ENCODE measurements around the gene SANBR. TPM values are rescaled to one million over a fixed set of nuclear protein-coding genes. Genes with fewer than 3 reads are reported as not detected.

The SANBR gene
- total and polyA plus RNA-seq, 2 of the 13 experiments (the other 11 are each of a cell fraction or from before 2014, with no cell fraction given) = 9.8 to 20.9 TPM

- TF ChIP-seq FOXP1 (IDR thresholded peaks at IDR 0.05) (no peak), FOXP1 (CRISPR knock-in tag; IDR thresholded peaks at IDR 0.05) (peak; percentile 45; the same call in 1 of the 2 replicates), IKZF4 (CRISPR knock-in tag; IDR thresholded peaks at IDR 0.05; ENCODE audit: borderline replicate concordance, low read depth, not compliant biosample characterization) (no peak), JARID2 (CRISPR knock-in tag; IDR thresholded peaks at IDR 0.05; ENCODE audit: insufficient replicate concordance) (no peak), PCBP1 (IDR thresholded peaks at IDR 0.05; ENCODE audit: borderline replicate concordance, low read depth, low read length) (no peak), KAT7 (CRISPR knock-in tag; IDR thresholded peaks at IDR 0.05; ENCODE audit: borderline replicate concordance) (peak; percentile 93), FOXP4 (CRISPR knock-in tag; IDR thresholded peaks at IDR 0.05) (no peak; the same call in 1 of the 2 replicates), THAP7 (CRISPR knock-in tag; IDR thresholded peaks at IDR 0.05) (no peak), NR2C2 (CRISPR knock-in tag; IDR thresholded peaks at IDR 0.05; ENCODE audit: borderline replicate concordance) (peak; percentile 56; the same call in 1 of the 2 replicates), ZNF788 (CRISPR knock-in tag; IDR thresholded peaks at IDR 0.05; ENCODE audit: borderline replicate concordance) (no peak), ELF1 (CRISPR knock-in tag; IDR thresholded peaks at IDR 0.05) (no peak; the same call in 1 of the 2 replicates), MEF2D (CRISPR knock-in tag; IDR thresholded peaks at IDR 0.05) (no peak), NFKB2 (CRISPR knock-in tag; IDR thresholded peaks at IDR 0.05; ENCODE audit: borderline replicate concordance) (peak; percentile 82; the same call in 1 of the 2 replicates), ZNF781 (CRISPR knock-in tag; IDR thresholded peaks at IDR 0.05; ENCODE audit: borderline replicate concordance, not compliant biosample characterization) (no peak), MEIS1 (CRISPR knock-in tag; IDR thresholded peaks at IDR 0.05; ENCODE audit: borderline replicate concordance) (peak; percentile 62; the same call in 1 of the 2 replicates), ZBTB3 (CRISPR knock-in tag; IDR thresholded peaks at IDR 0.05; ENCODE audit: borderline replicate concordance, low read depth) (no peak; the same call in 1 of the 2 replicates)
- TF ChIP-seq, protein P1, sequence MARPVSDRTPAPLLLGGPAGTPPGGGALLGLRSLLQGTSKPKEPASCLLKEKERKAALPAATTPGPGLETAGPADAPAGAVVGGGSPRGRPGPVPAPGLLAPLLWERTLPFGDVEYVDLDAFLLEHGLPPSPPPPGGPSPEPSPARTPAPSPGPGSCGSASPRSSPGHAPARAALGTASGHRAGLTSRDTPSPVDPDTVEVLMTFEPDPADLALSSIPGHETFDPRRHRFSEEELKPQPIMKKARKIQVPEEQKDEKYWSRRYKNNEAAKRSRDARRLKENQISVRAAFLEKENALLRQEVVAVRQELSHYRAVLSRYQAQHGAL (CRISPR knock-in tag; IDR thresholded peaks at IDR 0.05; ENCODE audit: not compliant biosample characterization) = no peak
- TF ChIP-seq, protein P2, sequence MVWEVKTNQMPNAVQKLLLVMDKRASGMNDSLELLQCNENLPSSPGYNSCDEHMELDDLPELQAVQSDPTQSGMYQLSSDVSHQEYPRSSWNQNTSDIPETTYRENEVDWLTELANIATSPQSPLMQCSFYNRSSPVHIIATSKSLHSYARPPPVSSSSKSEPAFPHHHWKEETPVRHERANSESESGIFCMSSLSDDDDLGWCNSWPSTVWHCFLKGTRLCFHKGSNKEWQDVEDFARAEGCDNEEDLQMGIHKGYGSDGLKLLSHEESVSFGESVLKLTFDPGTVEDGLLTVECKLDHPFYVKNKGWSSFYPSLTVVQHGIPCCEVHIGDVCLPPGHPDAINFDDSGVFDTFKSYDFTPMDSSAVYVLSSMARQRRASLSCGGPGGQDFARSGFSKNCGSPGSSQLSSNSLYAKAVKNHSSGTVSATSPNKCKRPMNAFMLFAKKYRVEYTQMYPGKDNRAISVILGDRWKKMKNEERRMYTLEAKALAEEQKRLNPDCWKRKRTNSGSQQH (CRISPR knock-in tag; IDR thresholded peaks at IDR 0.05; ENCODE audit: low read depth) = peak; percentile 17; the same call in 1 of the 2 replicates
- TF ChIP-seq, protein P3, sequence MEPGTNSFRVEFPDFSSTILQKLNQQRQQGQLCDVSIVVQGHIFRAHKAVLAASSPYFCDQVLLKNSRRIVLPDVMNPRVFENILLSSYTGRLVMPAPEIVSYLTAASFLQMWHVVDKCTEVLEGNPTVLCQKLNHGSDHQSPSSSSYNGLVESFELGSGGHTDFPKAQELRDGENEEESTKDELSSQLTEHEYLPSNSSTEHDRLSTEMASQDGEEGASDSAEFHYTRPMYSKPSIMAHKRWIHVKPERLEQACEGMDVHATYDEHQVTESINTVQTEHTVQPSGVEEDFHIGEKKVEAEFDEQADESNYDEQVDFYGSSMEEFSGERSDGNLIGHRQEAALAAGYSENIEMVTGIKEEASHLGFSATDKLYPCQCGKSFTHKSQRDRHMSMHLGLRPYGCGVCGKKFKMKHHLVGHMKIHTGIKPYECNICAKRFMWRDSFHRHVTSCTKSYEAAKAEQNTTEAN (CRISPR knock-in tag; conservative IDR thresholded peaks at IDR 0.05) = peak; percentile 17; the same call in 1 of the 2 replicates
- TF ChIP-seq, protein P4, sequence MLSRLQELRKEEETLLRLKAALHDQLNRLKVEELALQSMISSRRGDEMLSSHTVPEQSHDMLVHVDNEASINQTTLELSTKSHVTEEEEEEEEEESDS (CRISPR knock-in tag; IDR thresholded peaks at IDR 0.05; ENCODE audit: borderline replicate concordance) = no peak
- TF ChIP-seq, protein P5, sequence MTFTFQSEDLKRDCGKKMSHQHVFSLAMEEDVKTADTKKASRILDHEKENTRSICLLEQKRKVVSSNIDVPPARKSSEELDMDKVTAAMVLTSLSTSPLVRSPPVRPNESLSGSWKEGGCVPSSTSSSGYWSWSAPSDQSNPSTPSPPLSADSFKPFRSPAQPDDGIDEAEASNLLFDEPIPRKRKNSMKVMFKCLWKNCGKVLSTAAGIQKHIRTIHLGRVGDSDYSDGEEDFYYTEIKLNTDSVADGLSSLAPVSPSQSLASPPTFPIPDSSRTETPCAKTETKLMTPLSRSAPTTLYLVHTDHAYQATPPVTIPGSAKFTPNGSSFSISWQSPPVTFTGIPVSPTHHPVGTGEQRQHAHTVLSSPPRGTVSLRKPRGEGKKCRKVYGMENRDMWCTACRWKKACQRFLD (CRISPR knock-in tag; IDR thresholded peaks at IDR 0.05; ENCODE audit: borderline replicate concordance) = no peak; the same call in none of the 2 replicates
Observed at GRCh38 chr2:61017003-61017555, 48.6 kb upstream of the SANBR start (continued).
